ENCODE data around the gene SAC3D1. TPM values are rescaled to one million over a fixed set of nuclear protein-coding genes. Genes with fewer than 3 reads are reported as not detected.

The SAC3D1 gene
- total RNA-seq, 4 donors from 2014 or later: 3.7 to 105 (median 12.9) TPM

GRCh38 chr11:65077451-65077850 is 36.4 kb downstream of the SAC3D1 start:
- intact Hi-C loops (cut with DNase I; ENCODE audit: low total_unique reads): no loop called here
- Histone ChIP-seq H3K27me3 (no peaks in the 10 kb centered on the region), H3K4me3 (no peak overlapping the region), H3K27ac (peak overlapping the region in 1 of 4 donors; percentile 23), H3K4me1 (peaks cover 0 to 6% (median 3%) of the 10 kb centered on the region in 4 donors), H3K36me3 (no peaks in the 10 kb centered on the region), H3K9me3 (no peaks in the 10 kb centered on the region)
- DNase-seq: no peak
- TF ChIP-seq CTCF (IDR thresholded peaks at IDR 0.05) (no peak), EP300 (IDR thresholded peaks at IDR 0.05; ENCODE audit: low read depth) (no peak), POLR2AphosphoS5 (IDR thresholded peaks at IDR 0.05) (no peak), POLR2A (IDR thresholded peaks at IDR 0.05) (no peak)
- WGBS, 2 donors (ENCODE audit: low coverage in 1 of 2): 85 to 86% methylated on average over 1 to 4 of the region's 4 CpGs
- in situ Hi-C loops (cut with MboI; ENCODE audit: low pct_ligation_motif_present in 1 of 4, low pct_unique_long_range_greater_than_20kb in 1 of 4, low sequenced_read_pairs in 3 of 4): no loop called here

GRCh38 chr11:65078151-65078550 is 37.1 kb downstream of the SAC3D1 start:
- intact Hi-C loops (cut with DNase I; ENCODE audit: low total_unique reads) (no loop called here), in situ Hi-C loops (cut with MboI; ENCODE audit: low pct_ligation_motif_present in 1 of 4, low pct_unique_long_range_greater_than_20kb in 1 of 4, low sequenced_read_pairs in 3 of 4) (no loop called here)
- DNase-seq: peak; percentile 86

GRCh38 chr11:65078786-65079342 is 37.9 kb downstream of the SAC3D1 start:
- WGBS, 2 donors (ENCODE audit: low coverage in 1 of 2): 80% methylated on average over 6 of the region's 9 CpGs; no CpG with 5 or more reads in 1 of the 2 donors
- intact Hi-C loops (cut with DNase I; ENCODE audit: low total_unique reads): no loop called here

More at GRCh38 chr11:65078151-65078550, 37.1 kb downstream of the SAC3D1 start:
- Histone ChIP-seq H3K4me1 (peaks cover 0 to 7% (median 4%) of the 10 kb centered on the region in 4 donors), H3K27ac (peak overlapping the region in 3 of 4 donors; percentile 4 to 38 (median 23)), H3K27me3 (no peaks in the 10 kb centered on the region), H3K4me3 (no peak overlapping the region), H3K9me3 (no peaks in the 10 kb centered on the region), H3K36me3 (no peaks in the 10 kb centered on the region)
- TF ChIP-seq CTCF (IDR thresholded peaks at IDR 0.05): peak; percentile 59 to 90 (median 77)
- no peak for TF ChIP-seq EP300 (IDR thresholded peaks at IDR 0.05; ENCODE audit: low read depth)
- TF ChIP-seq POLR2A (IDR thresholded peaks at IDR 0.05): no peak
- no peak for TF ChIP-seq POLR2AphosphoS5 (IDR thresholded peaks at IDR 0.05)
- 37% methylated on average over 3 of the region's 3 CpGs; no CpG with 5 or more reads in 1 of the 2 donors for WGBS, 2 donors (ENCODE audit: low coverage in 1 of 2)

More at GRCh38 chr11:65078786-65079342, 37.9 kb downstream of the SAC3D1 start:
- H3K27me3 ChIP-seq: no peaks in the 10 kb centered on the region
- peaks cover 5 to 14% (median 10%) of the 10 kb centered on the region in 4 donors for H3K4me1 ChIP-seq
- no peak for TF ChIP-seq POLR2A (IDR thresholded peaks at IDR 0.05)
- TF ChIP-seq CTCF (IDR thresholded peaks at IDR 0.05): no peak
- no peak for TF ChIP-seq EP300 (IDR thresholded peaks at IDR 0.05; ENCODE audit: low read depth)
- no peak for TF ChIP-seq POLR2AphosphoS5 (IDR thresholded peaks at IDR 0.05)
- no peaks in the 10 kb centered on the region for H3K9me3 ChIP-seq
- no peaks in the 10 kb centered on the region for H3K36me3 ChIP-seq
- in situ Hi-C loops (cut with MboI; ENCODE audit: low pct_ligation_motif_present in 1 of 4, low pct_unique_long_range_greater_than_20kb in 1 of 4, low sequenced_read_pairs in 3 of 4): no loop called here
- H3K27ac ChIP-seq: peak overlapping the region in 2 of 4 donors; percentile 4 to 38
- no peak overlapping the region for H3K4me3 ChIP-seq
- no peak for DNase-seq

All from transverse colon (tissue), 4 donors.